D721Med (cell line): ENCODE results near the gene MOCS3.

Source experiments
- DNase-seq: peaks from one replicate; pipeline ENCODE4 v3.0.0; 2011; ENCODE audit warnings: low spot score; ENCODE audit not compliant: insufficient read length
- FAIRE-seq: peaks from 2 replicates; lab custom pipeline; 2011; peaks lifted over from hg19 to GRCh38; lab: Jason Lieb, UNC
- TF ChIP-seq, protein P1 (sequence below): IDR thresholded peaks from 2 replicates; pipeline ENCODE4 v1.5.1; 2012; ENCODE audit warnings: mild to moderate bottlenecking, control low read depth; ENCODE audit not compliant: insufficient read depth; ENCODE audit errors: missing control alignments

Gene MOCS3

DNA sequence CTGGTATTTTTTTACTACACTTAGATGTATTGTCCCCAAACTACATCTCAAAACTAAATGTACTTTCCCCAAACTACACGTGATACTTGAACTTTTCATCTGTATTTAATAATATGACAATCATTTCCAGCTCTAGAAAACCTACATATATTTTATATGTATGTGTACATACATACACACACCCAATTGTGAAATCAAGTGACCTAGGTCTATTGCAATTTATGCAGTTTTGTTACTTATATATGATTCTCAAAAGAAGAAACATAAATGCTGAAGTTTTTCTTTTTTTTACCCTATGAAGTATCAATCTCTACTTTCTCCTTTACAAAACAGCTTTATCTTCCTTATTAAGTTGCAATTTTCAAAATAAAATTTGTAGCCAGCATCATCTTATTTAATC, 32.1 kb upstream of the MOCS3 start:
- no peak for DNase-seq
- no peak for FAIRE-seq
- TF ChIP-seq, protein P1, sequence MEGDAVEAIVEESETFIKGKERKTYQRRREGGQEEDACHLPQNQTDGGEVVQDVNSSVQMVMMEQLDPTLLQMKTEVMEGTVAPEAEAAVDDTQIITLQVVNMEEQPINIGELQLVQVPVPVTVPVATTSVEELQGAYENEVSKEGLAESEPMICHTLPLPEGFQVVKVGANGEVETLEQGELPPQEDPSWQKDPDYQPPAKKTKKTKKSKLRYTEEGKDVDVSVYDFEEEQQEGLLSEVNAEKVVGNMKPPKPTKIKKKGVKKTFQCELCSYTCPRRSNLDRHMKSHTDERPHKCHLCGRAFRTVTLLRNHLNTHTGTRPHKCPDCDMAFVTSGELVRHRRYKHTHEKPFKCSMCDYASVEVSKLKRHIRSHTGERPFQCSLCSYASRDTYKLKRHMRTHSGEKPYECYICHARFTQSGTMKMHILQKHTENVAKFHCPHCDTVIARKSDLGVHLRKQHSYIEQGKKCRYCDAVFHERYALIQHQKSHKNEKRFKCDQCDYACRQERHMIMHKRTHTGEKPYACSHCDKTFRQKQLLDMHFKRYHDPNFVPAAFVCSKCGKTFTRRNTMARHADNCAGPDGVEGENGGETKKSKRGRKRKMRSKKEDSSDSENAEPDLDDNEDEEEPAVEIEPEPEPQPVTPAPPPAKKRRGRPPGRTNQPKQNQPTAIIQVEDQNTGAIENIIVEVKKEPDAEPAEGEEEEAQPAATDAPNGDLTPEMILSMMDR: no peak

DNA sequence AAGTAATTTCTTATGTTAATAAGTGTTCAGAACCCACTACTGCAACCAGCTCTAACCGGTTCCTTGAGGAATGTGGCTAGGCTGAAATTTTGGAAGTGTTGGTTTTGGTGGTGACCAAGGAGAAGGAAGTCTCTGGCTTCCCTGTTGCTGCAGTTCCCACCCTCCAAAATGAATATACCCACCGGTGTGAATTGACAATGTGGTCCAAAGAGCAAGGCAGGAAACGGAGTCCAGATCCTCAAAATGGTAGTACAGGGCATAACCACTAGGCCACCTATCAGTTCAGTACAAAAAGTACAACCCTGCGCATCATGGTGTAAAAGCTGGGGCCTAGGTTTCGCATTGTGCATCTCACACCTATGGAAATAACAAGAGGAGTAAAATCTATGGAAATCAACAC, 30.1 kb upstream of the MOCS3 start:
- FAIRE-seq (no peak), DNase-seq (no peak)
- TF ChIP-seq, protein P1: no peak

DNA sequence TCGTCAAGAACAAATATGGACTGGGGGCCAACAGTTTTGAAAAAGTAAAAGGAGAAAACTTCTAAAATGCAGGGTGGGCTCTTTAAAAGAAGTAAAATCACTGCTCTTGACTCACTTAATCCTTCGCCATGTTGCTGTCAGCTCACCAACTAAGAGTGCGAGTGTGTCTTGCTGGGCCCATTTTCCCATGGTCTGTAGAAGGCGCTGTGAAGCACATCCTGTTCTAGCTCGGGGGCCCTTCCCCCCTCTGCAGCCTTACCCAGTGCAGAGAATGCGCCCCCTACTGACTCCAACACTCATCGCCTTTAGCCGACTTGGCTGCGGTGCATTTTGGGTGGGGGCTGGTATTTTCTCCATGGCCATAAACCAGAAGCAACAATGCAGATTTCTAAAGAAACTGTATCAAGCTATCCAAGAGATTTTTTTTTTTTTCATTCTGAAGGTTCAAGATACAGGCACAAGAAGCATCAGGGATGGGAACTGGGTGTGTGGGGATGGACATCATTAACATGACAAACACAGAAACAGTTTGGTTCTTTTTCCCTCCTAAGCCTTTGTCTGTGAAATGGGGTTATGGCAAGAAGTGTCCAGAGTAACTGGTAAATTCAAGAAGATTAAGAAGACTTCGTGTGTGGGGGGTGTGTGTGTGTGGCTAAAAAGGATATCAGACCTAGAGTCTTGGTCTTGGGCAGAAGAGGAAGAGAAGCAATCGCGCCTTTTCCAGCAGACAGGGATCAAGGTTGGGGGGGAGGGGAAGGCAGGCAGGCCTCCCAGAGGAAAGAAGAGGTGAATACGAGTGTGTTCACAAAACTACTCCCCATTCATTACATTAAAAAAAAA, 29.1 kb upstream of the MOCS3 start:
- TF ChIP-seq, protein P1: peak; percentile 99
- FAIRE-seq (no peak), DNase-seq (peak; percentile 46)

DNA sequence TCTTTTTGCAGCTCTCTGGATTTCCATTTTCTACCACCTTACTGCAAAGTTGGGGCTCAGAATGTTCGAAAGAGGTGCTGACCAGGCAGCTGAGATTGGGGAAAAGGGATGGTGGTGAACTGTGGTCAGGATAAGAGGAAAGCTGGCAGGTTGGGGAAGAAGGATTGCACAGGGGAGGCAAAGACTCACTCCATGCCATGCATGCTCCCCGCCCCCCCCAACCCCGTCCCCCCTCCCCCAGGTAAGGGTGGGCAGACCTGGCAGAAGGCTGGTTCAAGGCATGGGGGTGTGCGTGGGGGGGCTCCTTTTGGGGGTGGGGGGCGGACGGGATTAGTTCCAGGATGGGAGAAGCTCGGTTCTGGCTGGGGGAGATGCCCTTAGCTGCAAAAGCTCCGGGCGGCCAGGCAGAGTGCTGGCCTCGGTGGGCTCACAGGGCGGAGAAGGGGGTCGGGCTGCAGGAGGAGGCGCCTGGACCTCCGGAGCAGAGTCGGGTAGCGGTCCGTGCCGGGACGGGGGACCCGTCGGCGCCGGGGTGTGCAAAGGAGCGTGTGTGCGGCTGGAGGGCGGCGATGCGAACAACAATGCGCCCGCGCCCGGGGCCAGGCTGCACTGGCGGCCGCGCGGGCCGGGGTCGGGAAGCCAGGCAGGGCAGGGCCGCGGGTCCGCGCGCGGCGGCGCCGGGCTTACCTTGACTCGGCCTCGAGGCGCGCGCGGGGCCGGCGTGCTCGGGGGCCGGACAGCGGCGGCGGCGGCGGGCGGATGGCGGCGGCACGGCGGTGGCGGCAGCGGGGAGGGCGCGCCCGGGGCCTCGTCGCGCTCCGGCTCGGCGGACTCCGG, 28.3 kb upstream of the MOCS3 start:
- no peak for DNase-seq
- FAIRE-seq: no peak
- TF ChIP-seq, protein P1: no peak

DNA sequence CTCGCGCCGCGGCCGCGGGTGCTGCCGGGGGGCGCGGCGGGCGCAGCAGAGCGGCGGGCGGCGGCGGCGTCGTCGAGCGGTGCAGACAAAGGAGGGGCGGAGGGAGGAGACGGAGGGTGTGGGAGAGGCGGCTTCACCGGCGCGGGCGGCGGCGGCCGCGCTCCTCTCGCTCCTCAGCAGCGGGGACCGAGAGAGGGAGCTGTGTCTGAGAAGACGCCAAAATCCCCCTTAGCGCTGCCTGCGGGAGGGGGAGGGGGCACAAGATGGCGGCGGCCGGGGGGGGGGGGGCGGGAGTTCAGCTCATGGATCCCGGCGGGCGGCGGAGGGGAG, 27.7 kb upstream of the MOCS3 start:
- DNase-seq (no peak), FAIRE-seq (no peak)
- TF ChIP-seq, protein P1: no peak

DNA sequence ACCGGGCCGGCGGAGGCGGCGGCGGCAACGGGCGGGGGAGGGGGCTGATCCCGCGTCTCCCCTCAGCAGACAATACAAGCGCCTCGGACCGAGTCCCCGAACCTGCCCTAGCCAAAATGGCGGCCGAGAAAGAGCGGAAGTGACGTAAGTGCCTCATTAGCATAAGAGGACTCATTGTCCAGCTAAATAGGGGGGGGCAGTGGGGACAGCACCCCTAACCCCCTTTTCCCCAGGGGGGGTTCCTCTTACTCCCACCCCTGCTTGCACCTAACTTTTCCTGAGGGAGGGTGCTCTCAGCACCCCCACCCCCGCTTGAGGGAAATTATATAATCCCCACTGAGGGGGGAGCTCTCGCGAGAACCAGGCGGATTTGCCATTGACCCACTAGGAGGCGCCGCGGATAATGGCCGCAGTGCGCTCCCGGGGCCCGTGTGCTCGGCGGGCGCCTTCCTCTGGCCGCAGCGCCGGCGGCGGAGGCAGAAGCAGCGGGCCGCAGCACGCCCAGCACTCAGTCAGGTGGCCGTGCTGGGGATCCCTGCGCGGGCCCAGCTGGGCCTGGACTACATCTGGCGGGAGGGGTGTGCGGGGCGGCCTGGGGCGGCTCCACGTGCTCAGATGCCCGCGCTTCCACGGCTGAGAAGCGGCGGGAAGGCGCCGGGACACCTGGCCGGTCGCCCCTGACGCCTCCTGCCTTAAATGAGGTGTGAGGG, 27.2 kb upstream of the MOCS3 start, which contains the start of gene ADNP:
Gene ADNP (minus strand): TSS at position 132 of the 710 bp plus-strand sequence. CDS start 27,441 bp downstream, outside the sequence.
- TF ChIP-seq, protein P1: peak; percentile 44
- no peak for FAIRE-seq

More for the DNA sequence above, 27.2 kb upstream of the MOCS3 start, which contains the start of gene ADNP:
- DNase-seq: no peak
